ENCODE results near the gene SPNS1. TPM values are rescaled to one million over a fixed set of nuclear protein-coding genes. Genes with fewer than 3 reads are reported as not detected.

The SPNS1 gene
- total and polyA plus RNA-seq, 2 of the 8 experiments (the other 6 are each of a cell fraction or from before 2014, with no cell fraction given) = 48.8 to 66.9 TPM

- TF ChIP-seq RBBP5 (IDR thresholded peaks at IDR 0.05; ENCODE audit: borderline replicate concordance, low read depth, low read length) = no peak
These were observed 9.5 kb downstream of the SPNS1 start (continued) for GRCh38 chr16:28984091-28984490.

Data from H1 (cell line).